GM19099 (cell line): ENCODE measurements around the gene CALN1.

Experiments used
- POLR2A ChIP-seq: IDR thresholded peaks from 3 replicates; pipeline ENCODE4 v1.6.1; 2011; ENCODE audit warnings: low read depth; ENCODE audit not compliant: insufficient read length; ENCODE audit errors: extremely low read depth

Gene CALN1

DNA sequence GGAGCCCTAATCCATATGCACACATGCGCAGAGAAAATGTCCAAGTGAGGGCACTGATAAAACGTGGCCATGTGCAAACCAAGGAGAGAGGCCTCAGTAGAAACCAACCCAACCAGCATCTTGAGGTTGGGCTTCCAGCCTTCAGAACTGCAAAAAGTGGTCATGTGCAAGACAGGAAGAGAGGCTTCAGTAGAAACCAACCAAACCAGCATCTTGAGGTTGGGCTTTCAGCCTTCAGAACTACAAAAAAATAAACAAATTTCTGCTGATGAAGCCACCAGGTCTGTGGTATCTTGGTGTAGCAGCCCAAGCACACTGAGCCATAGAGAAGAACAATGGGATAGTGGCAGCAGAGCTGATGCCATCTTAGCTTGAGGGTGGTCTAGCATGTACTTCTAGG is 371.5 kb downstream of the CALN1 start:
- TF ChIP-seq POLR2A: no peak

- no peak for TF ChIP-seq POLR2A
These were observed 372.7 kb downstream of the CALN1 start for GRCh38 chr7:72039460-72039859.

DNA sequence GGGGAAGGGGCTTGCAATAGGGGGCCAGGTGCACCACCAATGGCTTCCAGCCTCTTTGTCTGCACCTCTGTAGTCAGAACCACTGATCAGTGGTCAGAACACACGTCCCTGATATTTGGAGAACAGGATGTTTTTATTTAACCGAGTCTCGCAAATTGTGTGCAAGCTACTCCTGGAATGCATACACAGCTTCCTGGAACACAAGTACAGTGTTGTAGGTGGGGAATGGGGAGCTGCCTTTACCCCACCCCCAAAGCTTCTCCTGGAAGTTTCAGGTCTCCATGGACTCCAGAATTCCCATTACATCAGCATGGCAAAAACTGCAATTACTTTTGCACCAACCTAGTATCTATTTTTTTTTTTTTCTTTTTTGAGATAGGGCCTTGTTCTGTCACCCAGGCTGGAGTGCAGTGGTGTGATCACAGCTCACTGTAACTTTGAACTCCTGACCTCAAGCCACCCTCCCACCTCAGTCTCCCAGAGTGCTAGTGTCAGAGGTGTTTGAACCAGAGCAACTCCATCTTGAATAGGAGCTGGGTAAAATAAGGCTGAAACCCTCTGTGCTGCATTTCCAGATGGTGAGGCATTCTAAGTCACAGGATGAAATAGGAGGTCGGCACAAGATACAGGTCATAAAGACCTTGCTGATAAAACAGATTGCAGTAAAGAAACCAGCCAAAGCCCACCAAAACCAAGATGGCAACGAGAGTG is 374.0 kb downstream of the CALN1 start:
- no peak for TF ChIP-seq POLR2A

DNA sequence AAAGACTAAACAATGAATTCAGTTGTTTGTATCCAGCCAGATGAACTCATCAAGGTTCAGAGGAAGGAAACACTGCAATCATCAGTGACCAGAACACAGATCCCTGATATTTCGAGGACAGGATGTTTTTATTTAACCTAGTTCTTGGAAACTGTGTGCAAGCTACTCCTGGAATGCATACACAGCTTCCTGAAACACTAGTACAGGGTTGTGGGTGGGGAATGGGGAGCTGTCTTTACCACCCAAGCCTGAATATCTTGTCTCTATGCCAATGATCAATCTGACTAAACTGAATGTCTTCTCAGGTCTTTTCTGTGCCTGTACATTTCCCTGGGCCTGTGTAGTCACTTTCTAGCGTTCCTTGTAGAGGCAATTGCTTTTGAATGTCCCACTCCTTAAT is 374.6 kb downstream of the CALN1 start:
- TF ChIP-seq POLR2A: no peak

DNA sequence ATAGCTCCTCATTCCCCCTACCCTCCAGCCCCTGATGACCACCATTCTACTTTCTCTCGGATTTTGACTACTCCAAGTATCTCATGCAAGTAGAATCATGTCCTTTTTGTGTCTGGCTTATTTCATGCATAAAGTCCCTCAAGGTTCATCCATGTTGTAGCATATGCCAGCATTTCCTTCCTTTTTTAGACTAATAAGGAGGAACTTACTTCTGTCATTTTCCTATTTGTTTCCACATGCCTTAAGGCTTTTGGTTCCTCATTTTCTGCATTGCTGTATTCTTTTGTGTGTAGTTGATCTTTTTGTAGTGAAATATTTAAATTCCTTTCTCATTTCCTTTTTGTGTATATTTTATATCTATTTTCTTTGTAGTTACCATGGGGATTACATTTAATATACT is 376.9 kb downstream of the CALN1 start:
- no peak for TF ChIP-seq POLR2A

- TF ChIP-seq POLR2A: no peak
These were observed 379.2 kb downstream of the CALN1 start for GRCh38 chr7:72032934-72033333.

DNA sequence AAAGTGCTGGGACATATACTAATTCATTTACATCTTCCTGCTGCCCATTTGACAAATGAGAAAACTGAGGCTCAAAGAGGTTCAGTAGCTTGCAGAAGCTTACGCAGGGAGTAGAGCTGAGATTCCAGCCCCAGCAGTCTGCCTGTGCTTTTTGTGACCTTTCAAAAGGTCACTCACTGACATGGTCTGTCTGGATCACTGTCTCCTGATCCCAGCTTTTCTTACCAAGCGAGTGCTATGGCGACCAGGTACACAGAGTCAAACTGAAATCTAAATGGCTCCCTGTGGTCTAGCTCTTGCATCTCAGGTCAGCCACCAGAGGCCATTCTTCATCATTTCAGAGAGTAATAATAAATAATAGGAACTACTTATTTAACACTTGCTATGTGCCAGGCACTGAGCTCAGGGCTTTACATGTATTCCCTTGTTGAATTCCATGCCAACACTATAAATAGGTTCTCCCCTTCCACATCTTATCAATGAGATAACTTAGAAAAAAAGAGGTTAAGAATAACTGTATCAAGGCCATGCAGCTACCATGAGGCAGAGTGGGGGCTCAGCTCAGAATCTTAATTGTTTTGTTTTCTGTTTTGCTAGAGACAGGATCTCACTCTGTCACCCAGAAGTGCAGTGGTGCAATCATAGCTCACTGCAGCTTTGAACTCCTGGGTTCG is 381.0 kb downstream of the CALN1 start:
- no peak for TF ChIP-seq POLR2A

DNA sequence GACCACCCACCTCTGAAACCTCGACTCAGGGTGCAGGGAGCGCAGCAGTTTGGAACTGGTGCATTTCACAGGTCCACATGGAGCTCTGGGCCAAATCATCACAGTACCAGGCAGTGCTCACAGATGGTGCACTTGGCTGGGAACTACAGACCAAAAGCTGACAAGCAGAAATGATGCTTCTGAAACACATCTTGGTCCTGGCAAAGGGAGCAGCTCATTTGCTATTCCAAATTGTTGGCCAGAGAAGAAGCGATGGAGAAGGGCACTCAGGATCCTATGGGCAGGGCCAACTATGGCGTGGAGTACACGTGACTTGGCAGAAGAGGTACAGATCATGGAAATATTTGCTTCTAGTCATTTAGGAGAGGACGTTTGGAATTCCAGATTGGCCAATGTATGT is 383.9 kb downstream of the CALN1 start:
- no peak for TF ChIP-seq POLR2A

DNA sequence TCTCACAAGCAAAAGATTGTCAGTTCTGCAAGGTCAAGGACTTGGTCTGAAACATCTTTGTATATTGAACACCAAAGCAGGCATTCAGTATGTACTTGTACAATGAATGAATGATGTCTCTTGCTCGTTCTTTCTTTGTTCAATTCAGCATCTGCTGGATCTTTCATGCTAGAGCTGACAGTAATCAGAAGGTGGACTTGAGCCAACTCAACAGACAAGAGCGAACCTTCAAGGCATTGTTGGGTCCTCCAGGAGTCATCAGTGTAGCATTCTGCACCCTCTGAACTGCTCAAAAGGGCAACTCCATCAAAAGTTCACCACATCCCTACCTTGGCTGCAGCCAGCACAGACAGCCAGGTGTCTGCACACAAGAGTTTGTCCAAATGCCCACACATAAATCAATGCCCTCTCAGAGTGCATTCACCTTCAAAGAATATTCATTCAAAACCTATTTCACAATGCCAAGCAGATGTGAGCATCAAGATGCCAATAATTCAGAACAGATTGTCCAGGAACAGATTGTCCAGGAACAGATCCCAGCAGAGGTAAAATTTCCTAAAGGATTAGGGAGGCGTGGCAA is 386.7 kb downstream of the CALN1 start:
- no peak for TF ChIP-seq POLR2A

- no peak for TF ChIP-seq POLR2A
These were observed 388.2 kb downstream of the CALN1 start for GRCh38 chr7:72023926-72024325.

DNA sequence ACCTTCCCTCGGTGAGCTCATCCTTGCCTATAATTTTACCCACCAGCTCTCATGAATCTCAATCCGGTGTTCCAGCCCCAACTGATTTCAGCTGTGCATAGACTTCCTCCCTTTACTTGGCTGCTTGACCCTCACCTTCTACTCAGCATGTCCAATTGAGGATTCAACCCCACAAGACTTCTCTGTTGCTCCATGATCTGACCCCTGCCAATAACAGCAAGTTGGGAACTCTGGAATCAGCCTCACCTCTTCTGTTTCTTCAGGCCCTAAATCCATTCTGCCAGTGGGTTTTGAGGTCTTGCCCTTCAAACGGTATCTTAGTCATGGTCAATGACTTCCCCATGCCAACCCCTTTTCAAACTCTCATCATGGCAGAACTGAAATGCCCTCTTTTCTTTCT is 390.4 kb downstream of the CALN1 start:
- no peak for TF ChIP-seq POLR2A

GRCh38 chr7:72020311-72020710 is 391.8 kb downstream of the CALN1 start:
- TF ChIP-seq POLR2A: no peak

DNA sequence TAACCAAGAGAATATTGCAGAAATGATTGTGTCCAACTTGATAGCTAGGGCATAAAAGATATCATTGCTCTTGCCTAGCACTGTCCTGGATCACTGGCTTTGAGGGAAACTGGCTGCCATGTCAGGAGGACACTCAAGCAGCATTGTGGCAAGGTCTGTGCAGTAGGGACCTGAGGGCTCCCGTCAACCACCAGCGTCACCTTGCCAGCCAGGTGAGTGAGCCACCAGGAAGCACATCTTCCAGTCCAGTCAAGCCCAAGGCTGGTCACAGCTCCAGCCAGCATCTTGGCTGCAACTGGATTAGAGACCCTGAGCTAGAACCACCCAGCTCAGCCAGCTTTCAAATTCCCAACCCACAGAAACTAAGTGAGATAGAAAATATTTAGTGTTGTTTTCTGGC is 392.7 kb downstream of the CALN1 start:
- no peak for TF ChIP-seq POLR2A

DNA sequence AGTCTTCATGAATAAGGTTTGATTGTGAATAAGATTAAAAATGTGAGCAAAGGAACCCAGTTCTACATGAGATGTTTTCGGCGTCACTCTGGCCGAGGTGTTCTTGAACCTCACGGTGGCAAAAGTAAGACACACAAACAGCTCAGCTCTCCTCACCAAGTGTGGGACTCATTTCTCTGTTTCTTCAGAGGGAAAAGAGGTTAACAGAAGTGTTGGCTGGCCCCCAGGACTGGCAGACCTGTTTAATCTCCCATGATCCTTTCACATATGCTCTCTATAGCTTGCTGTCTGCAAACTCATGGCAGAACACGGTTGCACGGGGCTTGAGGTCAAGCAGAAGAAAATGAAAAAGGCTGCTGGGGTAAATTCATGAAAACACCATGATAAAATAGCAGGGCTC is 394.4 kb downstream of the CALN1 start:
- no peak for TF ChIP-seq POLR2A

DNA sequence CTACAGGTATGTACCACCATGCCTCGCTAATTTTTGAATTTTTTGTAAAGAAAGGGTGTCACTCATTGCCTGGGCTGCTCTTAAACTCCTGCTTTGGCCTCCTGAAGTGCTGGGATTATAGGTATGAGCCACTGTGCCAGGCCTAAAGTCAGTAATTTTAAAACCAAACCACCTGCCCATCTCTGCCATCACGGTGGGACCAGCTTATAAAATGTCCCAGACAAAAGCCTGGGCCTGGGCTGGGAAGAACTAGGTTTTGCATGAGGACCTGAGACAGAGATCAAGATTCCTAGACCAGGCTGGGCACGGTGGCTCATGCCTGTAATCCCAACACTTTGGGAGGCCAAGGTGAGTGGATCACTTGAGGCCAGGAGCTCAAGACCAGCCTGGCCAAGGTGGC is 395.6 kb downstream of the CALN1 start:
- no peak for TF ChIP-seq POLR2A

DNA sequence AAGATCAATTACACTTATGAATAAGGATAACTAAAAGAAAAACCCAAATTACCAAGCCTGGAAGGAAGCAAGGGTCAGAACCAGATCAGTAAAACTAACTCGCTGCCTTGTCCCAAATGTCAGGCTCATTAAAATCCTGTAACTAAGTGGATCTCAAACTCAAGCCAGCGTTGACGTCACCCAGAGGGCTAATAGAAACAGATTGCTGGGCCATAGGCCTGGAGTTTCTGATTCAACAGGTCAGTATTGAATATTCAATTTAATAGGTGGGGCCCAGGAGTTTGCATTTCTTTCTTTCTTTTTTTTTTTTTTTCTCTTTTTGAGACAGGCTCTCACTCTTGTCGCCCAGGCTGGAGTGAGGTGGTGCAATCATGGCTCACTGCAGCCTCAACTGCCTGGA is 397.0 kb downstream of the CALN1 start:
- no peak for TF ChIP-seq POLR2A
